ENCODE results near the gene SEMA3F.

SEMA3F gene

DNA sequence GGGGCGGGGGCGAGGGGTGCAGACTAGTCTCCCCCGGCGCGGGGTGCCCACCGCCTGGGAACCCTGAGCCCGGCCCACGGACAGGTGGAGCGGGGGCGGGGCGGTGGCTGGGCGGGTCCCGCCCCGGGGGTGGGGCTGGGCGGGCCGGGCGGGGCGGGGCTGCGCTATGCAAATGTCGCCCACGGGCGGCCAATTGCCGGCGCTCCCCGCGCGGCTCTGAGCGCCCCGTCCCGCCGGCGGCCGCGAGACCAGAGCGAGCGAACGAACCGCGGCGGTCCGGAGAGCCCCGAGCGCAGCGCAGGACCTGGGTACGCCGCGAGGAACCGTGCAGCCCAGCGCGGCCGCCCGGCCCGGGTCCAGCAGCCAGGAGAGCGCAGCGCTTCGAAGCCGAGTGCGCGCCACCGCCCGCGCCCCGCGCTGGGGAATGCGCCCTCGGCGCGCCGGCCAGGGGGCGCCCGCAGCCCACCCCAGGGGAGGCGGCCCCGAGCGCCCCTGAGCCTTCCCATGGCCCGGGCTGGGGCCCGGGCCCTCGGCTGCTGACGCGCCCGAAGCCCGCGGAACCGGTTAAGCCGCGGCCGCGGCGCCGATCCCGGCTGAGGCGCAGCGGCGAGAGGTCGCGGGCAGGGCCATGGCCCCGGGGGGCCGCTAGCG lies at the start of gene SEMA3F:
Gene SEMA3F, plus strand, starts transcription at position 485 of the 651 bp plus-strand sequence. CDS start 4,299 bp downstream, outside the sequence.
- peak; percentile 53 for DNase-seq (ENCODE audit: low read depth)

DNA sequence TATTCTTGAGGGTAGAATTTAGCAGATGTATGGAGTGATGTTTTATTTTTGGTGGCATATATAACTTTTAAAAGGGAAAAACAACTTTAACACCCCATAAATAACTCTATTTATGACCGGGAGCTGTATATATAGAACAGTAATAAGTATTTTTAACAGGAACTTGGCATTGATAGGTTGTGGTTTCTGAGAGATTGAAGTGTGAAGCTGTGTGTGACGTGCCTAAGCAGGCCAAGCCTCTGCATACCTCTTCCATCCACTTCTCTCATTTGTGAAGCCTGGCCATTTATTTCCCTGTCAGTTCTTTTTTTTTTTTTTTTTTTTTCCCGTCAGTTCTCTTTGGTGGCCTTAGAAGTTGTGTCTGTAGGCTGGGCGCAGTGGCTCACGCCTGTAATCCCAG lies 43.4 kb upstream of the SEMA3F start:
- no peak for DNase-seq (ENCODE audit: low read depth)

GRCh38 chr3:50112462-50112861 lies 42.7 kb upstream of the SEMA3F start:
- DNase-seq (ENCODE audit: low read depth): no peak

- no peak for DNase-seq (ENCODE audit: low read depth)
Measured at GRCh38 chr3:50117120-50117519, 38.0 kb upstream of the SEMA3F start.

DNA sequence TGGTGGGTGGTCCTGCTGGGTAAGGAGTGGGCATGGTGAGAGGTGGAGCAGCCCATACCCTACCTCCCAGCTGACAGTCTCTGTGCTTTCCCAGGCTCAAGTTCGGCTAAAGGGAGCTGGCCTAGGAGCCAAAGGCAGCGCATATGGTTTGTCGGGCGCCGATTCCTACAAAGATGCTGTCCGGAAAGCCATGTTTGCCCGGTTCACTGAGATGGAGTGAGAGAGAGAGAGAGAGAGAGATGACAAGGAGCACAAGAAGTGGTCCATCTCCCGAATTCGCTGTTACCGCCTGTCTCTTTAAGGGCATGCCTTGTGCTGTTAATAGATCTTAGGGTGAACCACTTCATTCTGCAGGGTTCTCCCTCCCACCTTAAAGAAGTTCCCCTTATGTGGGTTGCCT lies 36.9 kb upstream of the SEMA3F start:
- no peak for DNase-seq (ENCODE audit: low read depth)

- no peak for DNase-seq (ENCODE audit: low read depth)
Measured at GRCh38 chr3:50119786-50120185, 35.3 kb upstream of the SEMA3F start.

- DNase-seq (ENCODE audit: low read depth): no peak
Measured at GRCh38 chr3:50120364-50121071, 34.6 kb upstream of the SEMA3F start.

GRCh38 chr3:50121072-50122032 lies 33.8 kb upstream of the SEMA3F start:
- peak; percentile 30 for DNase-seq (ENCODE audit: low read depth)

DNA sequence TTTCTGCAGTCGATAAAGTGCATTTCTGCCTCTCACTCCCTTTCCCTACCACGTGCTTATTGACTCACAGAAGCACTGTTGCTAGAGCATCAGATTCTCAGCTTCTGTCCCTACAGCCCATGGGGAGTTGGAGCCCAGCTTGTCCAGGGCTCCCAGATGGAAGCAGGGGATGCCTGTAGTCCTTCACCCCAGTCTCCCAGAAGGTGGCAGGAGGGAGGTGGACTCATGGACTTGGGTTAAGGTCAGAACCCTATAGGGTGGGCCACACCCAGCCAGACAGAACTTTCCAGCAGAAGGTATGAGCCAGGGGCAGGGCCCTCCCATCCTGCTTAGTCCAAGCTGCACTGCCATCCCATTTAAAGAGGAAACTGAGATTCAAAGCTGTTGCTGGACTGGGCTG lies 33.1 kb upstream of the SEMA3F start:
- DNase-seq (ENCODE audit: low read depth): no peak

DNA sequence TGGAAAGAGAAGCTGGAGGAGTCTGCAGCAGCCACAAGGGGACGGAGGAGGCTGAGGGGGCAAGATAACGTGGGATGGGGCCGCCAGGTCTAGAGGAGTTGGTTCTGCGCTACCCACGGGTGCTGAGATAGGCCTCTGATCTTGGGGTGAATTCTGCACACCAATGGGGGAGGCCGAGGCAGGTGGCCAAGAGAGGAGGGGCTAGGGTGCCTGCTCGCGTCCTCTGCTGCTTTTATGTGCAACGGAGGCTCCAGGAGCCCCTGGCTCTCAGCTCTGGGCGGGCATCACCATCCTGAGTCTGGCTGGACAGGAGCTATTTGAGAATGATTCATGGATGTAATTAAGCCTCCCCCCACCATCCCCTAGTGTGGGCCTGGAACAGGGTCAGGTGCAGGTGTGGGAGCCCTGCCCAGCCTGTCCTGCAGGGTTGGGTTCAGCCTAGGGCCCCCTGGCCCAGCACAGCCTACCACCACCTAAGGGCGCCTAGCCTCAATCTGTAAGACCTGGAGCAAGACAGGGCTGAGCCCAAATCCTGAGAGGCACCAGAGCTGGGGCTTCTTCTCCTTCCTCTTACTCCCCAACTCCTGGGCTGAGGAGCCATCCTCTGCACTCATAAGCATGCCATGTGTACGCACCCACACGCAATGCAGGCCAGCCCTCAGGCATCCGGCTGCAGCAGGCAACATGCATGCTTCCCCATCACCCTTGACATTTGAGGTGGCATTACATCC lies 32.3 kb upstream of the SEMA3F start:
- no peak for DNase-seq (ENCODE audit: low read depth)

DNA sequence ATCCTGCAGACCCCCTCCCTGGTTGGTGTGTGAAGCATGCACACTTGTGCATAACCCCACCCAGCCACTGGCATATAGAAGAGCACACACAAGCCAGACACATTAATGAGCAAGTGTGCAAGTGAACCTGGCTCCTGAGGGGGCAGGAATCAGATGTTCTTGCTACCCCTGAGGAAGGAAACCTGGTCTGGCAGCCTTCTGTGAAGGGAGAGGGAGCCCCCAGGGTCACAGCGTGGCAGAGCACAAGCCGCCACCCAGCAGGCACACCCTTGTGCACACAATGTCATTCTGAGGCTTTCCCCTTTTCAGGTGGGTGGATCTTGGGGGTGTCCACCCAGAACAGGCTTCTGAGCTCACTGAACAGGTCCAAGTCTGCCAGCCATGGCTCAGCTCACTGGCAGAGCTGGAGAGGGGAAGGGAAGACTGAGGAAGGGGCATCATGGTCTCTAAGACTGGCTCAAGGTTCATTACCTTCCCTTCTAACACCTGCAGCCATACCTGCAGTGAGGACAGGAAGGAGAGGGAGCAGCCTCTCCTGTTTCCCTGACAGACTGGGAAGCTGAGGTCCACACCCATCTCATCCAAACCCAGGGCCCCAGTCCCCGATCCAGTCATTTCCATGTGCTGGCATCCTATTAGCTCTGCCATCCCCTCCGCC lies 31.6 kb upstream of the SEMA3F start:
- no peak for DNase-seq (ENCODE audit: low read depth)

DNA sequence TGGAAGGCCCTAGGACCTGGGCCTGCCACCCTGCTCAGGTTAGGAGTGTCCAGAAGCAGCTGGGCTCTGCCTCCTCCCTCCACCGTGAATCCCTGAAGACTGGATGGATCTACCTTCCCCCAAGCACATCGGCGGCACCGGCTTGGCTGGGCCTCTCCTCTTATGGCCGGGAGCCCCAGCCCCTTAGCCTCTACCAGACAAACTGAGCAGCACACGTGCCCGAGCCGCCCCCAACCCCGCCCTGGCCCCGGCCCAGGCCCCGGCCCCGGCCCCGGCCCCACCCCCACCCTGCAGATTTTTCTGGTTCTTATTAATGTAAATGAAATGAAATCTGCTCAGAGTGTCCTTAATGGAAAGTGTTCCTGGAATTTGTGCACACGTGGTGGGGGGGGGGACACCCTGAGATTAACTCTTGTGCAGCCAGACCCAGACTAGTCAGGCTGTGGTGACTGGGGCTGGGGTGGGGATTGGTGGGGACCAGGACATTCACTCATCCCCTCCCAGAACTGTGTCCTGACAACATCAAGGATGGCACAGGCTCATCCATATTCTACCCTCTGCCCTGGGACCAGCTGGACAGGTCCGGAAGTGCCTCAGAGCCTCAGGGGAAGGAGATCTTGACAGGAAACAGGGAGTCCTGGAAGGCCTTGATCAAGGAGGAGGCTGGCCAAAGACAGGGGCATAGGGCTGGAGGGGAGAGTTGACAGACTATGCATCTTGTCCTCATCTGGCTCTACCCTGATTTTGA lies 30.9 kb upstream of the SEMA3F start:
- no peak for DNase-seq (ENCODE audit: low read depth)

GRCh38 chr3:50124800-50125178 lies 30.3 kb upstream of the SEMA3F start:
- DNase-seq (ENCODE audit: low read depth): no peak

DNA sequence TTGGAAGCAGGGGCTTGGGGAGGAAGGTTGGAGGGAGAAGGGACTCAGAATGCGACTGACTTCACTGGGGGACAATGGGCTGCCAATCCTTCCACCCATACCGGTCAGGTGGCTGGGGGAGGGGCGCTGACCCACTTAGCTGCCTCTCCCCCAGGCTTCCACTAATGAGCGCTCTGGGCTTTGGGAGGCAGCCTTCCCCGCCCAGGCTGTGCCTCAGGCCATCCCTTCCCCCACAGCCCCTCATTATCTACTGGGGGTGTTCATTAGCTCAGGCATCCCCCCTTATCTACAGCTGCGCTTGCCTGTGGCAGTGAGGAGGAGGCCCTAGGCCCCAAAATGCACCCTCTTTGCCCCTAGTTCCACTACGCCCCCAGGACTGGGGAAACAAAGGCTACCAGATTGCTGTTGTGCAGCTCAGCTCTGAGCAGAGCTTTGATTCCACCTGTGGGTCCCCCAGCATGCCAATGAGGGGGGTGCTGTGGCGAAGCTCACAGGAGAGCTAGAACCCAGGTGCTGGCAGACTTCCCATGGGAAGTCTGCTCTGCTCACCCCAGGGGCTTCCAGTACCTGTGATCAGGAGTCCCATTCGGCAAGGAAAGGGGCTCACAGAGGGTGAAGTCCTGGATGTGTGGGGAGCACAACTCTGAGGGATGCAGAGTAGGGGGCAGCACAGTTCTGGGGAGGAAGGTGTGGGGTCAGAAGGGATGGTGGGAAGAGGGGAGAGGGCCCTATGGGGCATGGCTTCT lies 29.4 kb upstream of the SEMA3F start:
- no peak for DNase-seq (ENCODE audit: low read depth)

- no peak for DNase-seq (ENCODE audit: low read depth)
Measured at GRCh38 chr3:50126287-50127211, 28.6 kb upstream of the SEMA3F start.

DNA sequence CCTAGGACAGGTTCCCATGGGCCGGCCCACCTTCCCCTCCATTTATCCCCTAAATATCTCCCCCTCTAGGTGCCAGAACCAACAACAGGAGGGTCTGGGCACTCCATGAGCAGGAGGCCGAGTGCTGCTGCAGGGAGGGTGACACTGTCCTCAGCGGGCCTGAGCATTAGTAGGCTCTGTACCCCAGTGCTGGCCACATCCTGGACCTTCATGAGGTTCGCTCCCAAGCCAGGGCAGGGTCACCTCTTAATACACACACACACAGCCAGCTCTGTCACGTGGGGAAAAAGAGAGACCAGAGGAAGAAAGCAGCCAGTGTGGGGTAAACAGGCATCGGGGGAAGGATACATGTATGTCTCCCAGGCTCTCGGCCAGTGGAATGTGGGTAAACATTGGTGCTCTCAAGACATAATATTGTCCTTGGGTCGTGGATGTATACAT lies 27.9 kb upstream of the SEMA3F start:
- no peak for DNase-seq (ENCODE audit: low read depth)

GRCh38 chr3:50128001-50128400 lies 27.1 kb upstream of the SEMA3F start:
- DNase-seq (ENCODE audit: low read depth): no peak

GRCh38 chr3:50130436-50130835 lies 24.7 kb upstream of the SEMA3F start:
- no peak for DNase-seq (ENCODE audit: low read depth)
